ENCODE data around the gene TMTC3.
"Not testable (repeated sequence)": the region's sequence is repeated elsewhere in the genome, so short reads cannot be mapped to it uniquely, and the experiment has no call there.

DNA sequence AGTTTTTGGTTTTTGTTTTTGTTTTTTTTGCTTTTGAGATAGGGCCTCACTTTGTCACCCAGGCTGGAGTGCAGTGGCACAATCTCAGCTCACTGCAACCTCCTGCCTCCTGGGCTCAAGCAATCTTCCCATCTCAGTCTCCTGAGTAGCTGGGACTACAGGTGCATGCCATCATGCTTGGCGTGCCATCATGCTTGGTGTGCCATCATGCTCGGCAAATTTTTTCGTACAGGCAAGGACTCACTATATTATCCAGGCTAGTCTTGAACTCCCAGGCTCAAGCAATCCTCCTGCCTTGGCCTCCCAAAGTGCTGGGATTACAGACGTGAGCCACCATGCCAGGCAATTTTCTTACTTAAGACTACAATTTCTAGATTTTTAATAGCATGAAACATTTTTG is 2.4 kb upstream of the TMTC3 start:
- TF ChIP-seq, protein P1, sequence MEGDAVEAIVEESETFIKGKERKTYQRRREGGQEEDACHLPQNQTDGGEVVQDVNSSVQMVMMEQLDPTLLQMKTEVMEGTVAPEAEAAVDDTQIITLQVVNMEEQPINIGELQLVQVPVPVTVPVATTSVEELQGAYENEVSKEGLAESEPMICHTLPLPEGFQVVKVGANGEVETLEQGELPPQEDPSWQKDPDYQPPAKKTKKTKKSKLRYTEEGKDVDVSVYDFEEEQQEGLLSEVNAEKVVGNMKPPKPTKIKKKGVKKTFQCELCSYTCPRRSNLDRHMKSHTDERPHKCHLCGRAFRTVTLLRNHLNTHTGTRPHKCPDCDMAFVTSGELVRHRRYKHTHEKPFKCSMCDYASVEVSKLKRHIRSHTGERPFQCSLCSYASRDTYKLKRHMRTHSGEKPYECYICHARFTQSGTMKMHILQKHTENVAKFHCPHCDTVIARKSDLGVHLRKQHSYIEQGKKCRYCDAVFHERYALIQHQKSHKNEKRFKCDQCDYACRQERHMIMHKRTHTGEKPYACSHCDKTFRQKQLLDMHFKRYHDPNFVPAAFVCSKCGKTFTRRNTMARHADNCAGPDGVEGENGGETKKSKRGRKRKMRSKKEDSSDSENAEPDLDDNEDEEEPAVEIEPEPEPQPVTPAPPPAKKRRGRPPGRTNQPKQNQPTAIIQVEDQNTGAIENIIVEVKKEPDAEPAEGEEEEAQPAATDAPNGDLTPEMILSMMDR (IDR thresholded peaks at IDR 0.05), result not testable (repeated sequence)
- TF ChIP-seq POLR2A (IDR thresholded peaks at IDR 0.05), result not testable (repeated sequence)
